Fibroblast of skin of left quadriceps (primary cell): Measurements from ENCODE around the gene CALML4.
A peak's percentile ranks its signal among the peaks of the same experiment; 100 is the strongest.
"Not testable (repeated sequence)": the region's sequence is repeated elsewhere in the genome, so short reads cannot be mapped to it uniquely, and the experiment has no call there.

Source experiments
- DNase-seq, 2 experiments: peaks; one replicate each; pipeline ENCODE4 v3.0.0-alpha.2; 2013; ENCODE audit warnings: low read depth in 2 of 2

CALML4 gene

GRCh38 chr15:68224546-68225250 is 19.6 kb upstream of the CALML4 start:
- no peak for DNase-seq

GRCh38 chr15:68224108-68224507 is 19.0 kb upstream of the CALML4 start:
- no peak for DNase-seq

- no peak for DNase-seq
Measured at GRCh38 chr15:68223171-68223570, 18.0 kb upstream of the CALML4 start.

- DNase-seq = not testable (repeated sequence)
Measured at GRCh38 chr15:68222432-68222743, 17.3 kb upstream of the CALML4 start.

GRCh38 chr15:68221530-68222431 is 16.6 kb upstream of the CALML4 start:
- not testable (repeated sequence) for DNase-seq

GRCh38 chr15:68220967-68221366 is 15.8 kb upstream of the CALML4 start:
- DNase-seq = no peak

- DNase-seq = no peak
Measured at GRCh38 chr15:68220489-68220888, 15.4 kb upstream of the CALML4 start.

GRCh38 chr15:68218847-68219798 is 14.0 kb upstream of the CALML4 start:
- DNase-seq = no peak

GRCh38 chr15:68218331-68218730 is 13.2 kb upstream of the CALML4 start:
- DNase-seq = no peak

- no peak for DNase-seq
Measured at GRCh38 chr15:68217341-68217740, 12.2 kb upstream of the CALML4 start.

GRCh38 chr15:68214838-68215254 is 9.7 kb upstream of the CALML4 start:
- no peak for DNase-seq

- no peak for DNase-seq
Measured at GRCh38 chr15:68213991-68214837, 9.1 kb upstream of the CALML4 start.

- not testable (repeated sequence) for DNase-seq
Measured at GRCh38 chr15:68213491-68213845, 8.3 kb upstream of the CALML4 start.

GRCh38 chr15:68211656-68212320 is 6.7 kb upstream of the CALML4 start:
- DNase-seq = no peak

- DNase-seq = peak; percentile 17 to 25
Measured at GRCh38 chr15:68210821-68211655, 5.9 kb upstream of the CALML4 start.

- no peak for DNase-seq
Measured at GRCh38 chr15:68210409-68210756, 5.3 kb upstream of the CALML4 start.

GRCh38 chr15:68209735-68210408 is 4.7 kb upstream of the CALML4 start:
- no peak for DNase-seq

- DNase-seq = no peak
Measured at GRCh38 chr15:68209272-68209671, 4.1 kb upstream of the CALML4 start.

- no peak for DNase-seq
Measured at GRCh38 chr15:68208636-68209240, 3.6 kb upstream of the CALML4 start.
